GM19351 (cell line): ENCODE data around the gene FASTK.

Source experiments
- ATAC-seq: cut with Tn5 transposase; IDR thresholded peaks from one replicate; pipeline ENCODE4 v1.9.1; 2021; ENCODE audit warnings: mild to moderate bottlenecking, moderate library complexity; ENCODE audit not compliant: unreplicated experiment

Gene FASTK

DNA sequence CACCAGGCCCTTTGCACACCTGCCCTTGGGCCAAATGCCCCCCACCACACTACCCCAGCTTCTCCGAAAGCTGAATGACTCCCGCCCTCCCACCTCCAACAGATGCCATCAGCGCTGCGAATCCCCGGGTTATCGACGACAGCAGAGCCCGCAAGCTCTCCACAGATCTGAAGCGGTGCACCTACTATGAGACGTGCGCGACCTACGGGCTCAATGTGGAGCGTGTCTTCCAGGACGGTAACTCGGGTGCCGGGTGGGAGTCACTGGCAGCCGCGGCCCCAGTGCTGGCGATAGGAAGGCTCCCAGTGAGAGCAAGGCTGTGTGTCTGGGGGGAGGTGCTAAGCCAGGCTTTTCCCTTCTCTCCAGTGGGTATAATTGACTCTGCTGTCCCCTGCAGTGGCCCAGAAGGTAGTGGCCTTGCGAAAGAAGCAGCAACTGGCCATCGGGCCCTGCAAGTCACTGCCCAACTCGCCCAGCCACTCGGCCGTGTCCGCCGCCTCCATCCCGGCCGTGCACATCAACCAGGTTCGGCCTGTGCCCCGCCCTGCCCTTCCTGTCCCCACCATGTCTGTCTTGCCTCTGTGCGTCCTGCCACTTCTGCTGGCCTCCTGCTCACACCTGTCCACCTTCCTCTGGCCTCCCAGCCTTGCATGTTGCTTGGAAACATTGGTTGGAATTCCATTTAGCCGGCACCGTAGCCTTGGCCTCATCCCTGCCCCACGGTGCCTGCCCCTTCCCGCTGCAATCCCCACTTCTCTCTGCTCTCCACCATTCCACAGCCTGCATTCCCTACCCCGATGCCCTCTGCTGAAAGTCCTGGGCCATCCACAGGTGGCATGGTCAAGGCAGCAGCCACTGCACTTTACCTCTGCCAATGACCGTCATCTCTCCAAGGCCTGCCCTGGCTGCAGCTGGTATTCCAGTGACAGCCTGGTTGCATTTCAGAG is 37.8 kb upstream of the FASTK start:
- ATAC-seq, result no peak

- ATAC-seq, result no peak
Observed at GRCh38 chr7:151117565-151117964, 37.0 kb upstream of the FASTK start.

DNA sequence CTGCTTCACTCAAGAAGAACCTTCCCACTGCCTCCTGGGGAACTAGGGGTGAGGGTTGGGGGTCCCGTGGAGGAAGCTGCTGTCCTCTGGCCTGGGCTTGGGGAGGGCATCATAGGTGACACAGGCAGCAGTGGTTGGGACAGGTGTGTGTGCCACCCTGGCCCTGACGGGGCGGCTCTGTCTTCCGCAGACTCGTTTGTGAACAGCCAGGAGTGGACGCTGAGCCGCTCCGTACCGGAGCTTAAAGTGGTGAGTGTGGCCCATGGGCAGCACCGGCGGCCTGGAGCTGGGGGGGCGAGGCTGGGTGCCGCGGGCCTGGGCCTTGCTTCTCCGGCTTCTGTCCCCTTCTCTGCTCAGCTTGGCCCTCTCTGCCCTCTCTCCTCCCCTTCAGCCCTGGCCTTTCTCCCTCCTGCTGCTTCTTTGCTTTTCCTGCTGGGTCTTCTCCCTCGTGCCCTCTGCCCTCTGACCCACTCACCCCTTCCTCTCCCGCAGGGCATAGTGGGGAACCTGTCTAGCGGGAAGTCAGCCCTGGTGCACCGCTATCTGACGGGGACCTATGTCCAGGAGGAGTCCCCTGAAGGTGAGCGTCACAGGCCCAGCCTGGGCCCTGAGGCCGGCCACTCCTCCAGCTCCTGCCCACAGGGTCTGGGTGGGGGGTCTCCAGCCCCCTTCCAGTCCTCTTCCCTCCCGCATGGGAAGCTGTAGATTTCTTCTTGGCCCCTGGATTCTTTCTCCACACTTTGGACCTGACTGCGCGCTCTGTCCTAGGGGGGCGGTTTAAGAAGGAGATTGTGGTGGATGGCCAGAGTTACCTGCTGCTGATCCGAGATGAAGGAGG is 36.2 kb upstream of the FASTK start:
- ATAC-seq, result no peak

- no peak for ATAC-seq
Observed at GRCh38 chr7:151115836-151116418, 35.3 kb upstream of the FASTK start.

DNA sequence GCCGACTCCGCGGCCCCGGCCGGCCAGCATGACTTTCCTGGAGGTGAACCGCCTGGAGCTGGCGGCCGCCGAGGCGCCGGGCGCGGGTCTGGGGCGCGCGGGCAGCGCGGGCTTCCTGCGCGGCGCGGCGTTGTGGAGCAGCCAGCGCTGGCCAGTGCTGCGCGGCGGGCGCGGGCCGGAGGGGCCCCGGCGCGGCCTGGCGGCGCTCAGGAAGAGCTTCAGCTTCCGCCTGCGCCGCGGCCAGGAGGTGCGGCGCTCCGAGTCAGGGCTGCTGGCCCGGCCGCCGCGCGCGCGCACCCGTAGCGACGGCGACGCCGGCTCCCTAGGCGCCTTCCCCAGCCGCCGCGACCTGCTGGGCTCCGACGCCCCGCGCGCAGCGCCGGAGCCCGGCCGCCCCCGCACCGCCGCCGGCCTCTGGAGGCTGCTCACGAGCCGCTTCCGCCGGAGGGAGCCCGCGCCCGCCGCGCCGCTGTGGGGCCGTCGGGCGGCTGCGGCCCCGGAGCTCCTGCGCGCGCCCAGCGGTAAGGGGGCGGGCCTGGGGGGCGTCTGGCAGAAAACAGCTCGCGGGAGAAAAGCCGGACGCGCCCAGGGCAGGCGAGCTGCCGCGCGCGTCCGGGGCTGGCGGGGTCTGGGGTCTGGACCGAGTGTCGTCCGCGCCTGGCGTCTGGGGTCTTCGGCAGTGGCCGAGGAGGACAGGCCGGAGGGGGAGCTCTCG is 34.7 kb upstream of the FASTK start:
- no peak for ATAC-seq

DNA sequence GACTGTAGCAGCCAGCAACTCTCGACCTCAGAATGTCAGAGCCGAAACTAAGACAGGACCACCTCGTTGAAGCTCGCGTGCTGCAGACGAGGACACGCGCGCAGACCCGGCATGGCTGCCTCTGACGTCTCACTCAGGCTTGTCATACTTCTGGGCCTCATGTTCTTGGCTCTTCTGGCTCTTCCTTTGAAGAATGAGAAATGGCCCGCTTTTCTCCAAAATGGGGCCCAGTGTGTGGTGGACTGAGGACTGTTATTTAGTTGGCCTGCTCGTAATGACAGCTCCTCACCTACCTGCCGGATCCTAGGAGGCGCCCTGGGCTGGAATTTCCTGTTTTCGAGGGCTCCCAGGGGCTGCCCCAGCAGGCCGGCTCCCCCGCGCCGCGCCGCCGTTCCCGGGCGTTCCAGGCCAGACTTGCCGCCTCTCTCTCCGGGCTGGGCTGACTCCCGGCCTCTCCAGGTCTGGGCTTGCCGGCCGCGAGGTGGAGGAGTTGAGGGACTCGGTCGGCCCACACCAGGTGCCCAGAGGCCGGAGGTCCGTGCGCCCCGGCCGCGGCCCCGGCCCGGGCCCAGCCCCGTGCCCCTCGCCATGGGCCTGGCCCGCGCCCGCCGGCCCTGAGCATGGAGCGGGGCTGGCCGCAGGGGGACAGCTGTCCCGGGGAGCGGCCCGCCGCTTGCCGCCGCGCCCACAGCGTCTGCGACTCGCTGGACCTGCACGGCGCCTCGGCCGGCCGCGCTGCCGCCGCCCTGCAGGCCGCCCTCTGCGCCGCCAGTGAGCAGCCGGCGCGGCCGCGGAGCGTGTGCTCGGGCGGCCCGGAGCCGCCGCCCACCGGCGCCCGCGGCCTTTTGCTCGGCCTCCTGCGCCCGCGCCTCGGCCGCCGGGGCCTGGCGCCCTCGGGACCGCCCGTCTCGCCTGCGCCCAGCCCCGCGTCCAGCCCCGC is 33.8 kb upstream of the FASTK start:
- no peak for ATAC-seq

DNA sequence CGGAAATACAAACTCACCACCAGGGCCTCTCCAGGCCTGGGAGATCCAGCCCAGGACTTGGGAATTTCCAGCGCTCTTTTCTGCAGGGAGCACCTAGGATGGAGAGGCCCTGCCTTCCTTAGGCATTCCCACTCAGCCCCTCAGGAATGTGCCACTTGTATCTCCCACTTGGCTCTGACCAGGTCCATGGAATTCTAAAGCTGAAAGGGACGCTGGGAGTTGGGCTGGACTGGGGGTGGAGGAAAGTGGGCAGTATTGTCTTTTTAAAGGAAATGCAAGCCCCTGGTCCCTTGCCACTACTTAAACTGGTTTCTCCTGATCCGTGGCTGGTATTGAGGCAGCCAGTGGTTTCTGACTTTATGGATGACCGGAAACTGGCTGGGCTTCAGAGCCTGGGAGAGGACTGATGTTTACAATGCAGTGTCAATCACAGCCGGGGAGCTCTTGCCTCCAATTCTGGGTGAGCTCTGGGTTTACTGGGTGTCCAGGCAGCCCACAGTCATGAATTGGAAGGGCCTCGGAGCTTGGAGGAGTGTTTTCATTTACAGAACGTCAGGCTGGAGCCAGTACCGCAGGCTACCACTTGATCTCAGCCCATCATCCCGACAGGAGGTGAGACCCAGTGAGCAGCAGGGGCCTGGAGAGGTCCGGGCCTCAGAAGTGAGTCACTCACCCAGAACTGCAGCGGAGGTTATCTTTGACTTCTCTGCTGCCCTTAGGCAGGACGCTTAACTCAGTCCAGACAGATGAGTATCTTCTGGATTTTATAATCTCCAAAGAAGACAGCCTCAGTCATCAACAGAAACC is 32.9 kb upstream of the FASTK start:
- ATAC-seq, result no peak

- ATAC-seq, result peak; percentile 78
Observed at GRCh38 chr7:151110941-151111645, 30.5 kb upstream of the FASTK start.

GRCh38 chr7:151110236-151110940 is 29.8 kb upstream of the FASTK start:
- no peak for ATAC-seq

- no peak for ATAC-seq
Observed at GRCh38 chr7:151109094-151110048, 28.8 kb upstream of the FASTK start.

GRCh38 chr7:151107882-151108281 is 27.3 kb upstream of the FASTK start:
- ATAC-seq, result no peak

- ATAC-seq, result no peak
Observed at GRCh38 chr7:151104411-151105235, 24.0 kb upstream of the FASTK start.

- no peak for ATAC-seq
Observed at GRCh38 chr7:151103973-151104372, 23.4 kb upstream of the FASTK start.

- ATAC-seq, result no peak
Observed at GRCh38 chr7:151102991-151103390, 22.4 kb upstream of the FASTK start.

DNA sequence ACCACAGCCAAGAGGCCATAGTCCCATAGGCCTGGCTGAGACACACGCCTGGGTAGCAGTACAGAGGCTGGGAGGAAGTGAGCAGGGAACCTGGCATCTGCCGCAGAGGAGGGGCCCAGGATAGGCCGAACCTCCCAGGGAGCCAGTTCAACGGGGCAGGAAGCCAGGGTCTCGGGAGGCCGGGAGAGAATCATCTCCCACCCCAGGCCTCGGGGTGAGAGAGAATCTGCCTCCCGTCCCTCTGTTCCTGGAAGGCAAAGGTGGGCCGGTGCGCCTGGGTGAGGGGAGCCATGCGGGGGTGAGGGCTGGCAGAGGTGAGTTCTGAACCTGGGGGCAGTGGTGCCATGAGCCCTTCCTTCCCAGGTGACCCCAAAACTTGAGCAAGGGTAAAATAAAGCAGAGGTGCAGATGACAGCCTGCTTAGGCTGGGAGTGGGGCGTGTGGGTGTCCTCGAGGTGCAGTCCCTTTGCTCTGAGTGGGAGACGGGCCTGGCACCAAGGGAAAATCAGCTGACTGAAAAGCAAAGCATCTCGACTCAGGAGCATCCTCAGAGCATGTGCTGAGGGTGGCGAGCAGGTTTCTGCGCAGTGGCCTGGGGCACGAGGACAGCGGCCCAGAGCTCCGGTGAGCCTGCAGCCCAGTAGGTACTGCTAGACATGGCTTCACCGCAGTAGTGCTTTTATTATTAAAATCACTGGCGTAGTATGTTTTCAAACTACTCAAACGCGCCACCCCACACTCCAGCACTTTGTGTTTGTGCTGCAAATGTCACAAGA is 21.2 kb upstream of the FASTK start:
- no peak for ATAC-seq
